Keratinocyte (primary cell): ENCODE measurements around the gene RANBP9.

Experiments
- CTCF ChIP-seq, 3 experiments: IDR thresholded peaks in 1 of 3; conservative IDR thresholded peaks in 1 of 3; optimal IDR thresholded peaks in 1 of 3; 2 replicates in 2 of 3; 3 replicates in 1 of 3; pipeline versions ENCODE3 to v1.5.1; 2011; ENCODE audit warnings: low read length in 3 of 3, mild to moderate bottlenecking in 3 of 3, moderate library complexity in 2 of 3, control low read depth in 1 of 3, inconsistent platforms in 1 of 3; ENCODE audit not compliant: insufficient read depth in 2 of 3; ENCODE audit errors: extremely low read depth in 1 of 3
- EZH2 ChIP-seq: IDR thresholded peaks from one replicate; pipeline ENCODE4 v1.6.1; 2012; ENCODE audit warnings: inconsistent platforms, mild to moderate bottlenecking, low read length, moderate library complexity

DNA sequence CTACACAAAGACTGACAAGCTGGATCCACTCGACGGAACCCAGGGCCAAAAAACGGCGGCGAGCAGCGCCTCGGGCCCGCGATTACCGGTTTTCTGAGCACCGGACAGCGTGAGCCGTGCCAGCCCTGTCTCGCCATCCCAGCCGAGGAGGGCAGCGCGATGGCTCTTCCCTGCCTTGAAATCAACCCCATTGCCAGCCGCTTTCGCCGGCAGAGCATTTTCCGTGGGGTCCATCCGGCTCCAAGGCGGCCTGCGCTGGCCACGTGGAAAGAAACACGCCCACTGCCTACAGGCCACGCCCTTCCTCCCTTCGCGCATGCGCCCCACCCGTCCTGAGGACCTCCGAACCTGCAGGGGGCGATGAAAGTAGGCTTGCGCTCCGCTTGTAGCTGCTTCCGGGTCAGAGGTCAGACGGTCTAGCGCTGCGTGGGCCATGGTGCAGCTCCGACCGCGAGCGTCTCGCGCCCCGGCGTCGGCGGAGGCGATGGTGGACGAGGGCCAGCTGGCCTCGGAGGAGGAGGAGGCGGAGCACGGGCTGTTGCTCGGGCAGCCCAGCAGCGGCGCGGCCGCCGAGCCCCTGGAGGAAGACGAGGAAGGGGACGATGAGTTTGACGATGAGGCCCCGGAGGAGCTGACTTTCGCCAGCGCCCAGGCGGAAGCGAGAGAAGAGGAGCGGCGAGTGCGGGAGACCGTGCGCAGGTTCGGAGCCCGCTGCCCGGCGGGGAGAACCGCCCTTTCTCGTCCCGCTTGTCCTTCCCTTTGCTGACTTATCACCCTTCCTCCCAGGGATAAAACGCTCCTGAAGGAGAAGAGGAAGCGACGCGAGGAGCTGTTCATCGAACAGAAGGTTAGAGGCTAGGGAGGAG lies 96.5 kb downstream of the RANBP9 start, which contains the start of gene NOL7:
- TF ChIP-seq CTCF (optimal IDR thresholded peaks at IDR 0.05 in 1 of 3, IDR thresholded peaks at IDR 0.05 in 1 of 3, conservative IDR thresholded peaks at IDR 0.05 in 1 of 3; ENCODE audit: extremely low read depth in 1 of 3, insufficient read depth in 2 of 3, low read length in 3 of 3), result peak; percentile 95 to 100 (median 96)
- no peak for TF ChIP-seq EZH2
